Activated B cell treated with CpG ODN at 0.5 μM for 24 hours (primary cell): ENCODE results near the gene ATP8A2. TPM values are rescaled to one million over a fixed set of nuclear protein-coding genes. Genes with fewer than 3 reads are reported as not detected.

ENCODE experiments used
- ATAC-seq: fragments of 200-7000 bp; cut with Tn5 transposase; one replicate; pipeline ENCODE4 v1.10.0; 2021; ENCODE audit warnings: low read depth, mild to moderate bottlenecking, moderate library complexity
- CTCF ChIA-PET: fragments of 350-600 bp; sonication (Branson Sonifier 250); formaldehyde crosslinking; loops from one replicate; lab custom pipeline; 2021; ENCODE audit warnings: antibody characterized with exemption; lab: Charles Lee
- POLR2A ChIA-PET: fragments of 350-600 bp; sonication (Branson Sonifier 250); formaldehyde crosslinking; loops from one replicate; lab custom pipeline; 2021; ENCODE audit warnings: antibody characterized with exemption; lab: Charles Lee
- DNase-seq: peaks from one replicate; pipeline ENCODE4 v3.0.0; 2022
- H3K27ac Mint-ChIP-seq: one replicate; pipeline ENCODE4 v1.8.0; 2020; ENCODE audit warnings: mixed read lengths
- H3K27me3 Mint-ChIP-seq: one replicate; pipeline ENCODE4 v1.8.0; 2021; ENCODE audit warnings: mixed read lengths
- H3K36me3 Mint-ChIP-seq: one replicate; pipeline ENCODE4 v1.8.0; 2021; ENCODE audit warnings: low read depth, mixed read lengths
- H3K4me1 Mint-ChIP-seq: one replicate; pipeline ENCODE4 v1.8.0; 2021; ENCODE audit warnings: mixed read lengths
- H3K4me3 Mint-ChIP-seq: one replicate; pipeline ENCODE4 v1.8.0; 2020; ENCODE audit warnings: mild to moderate bottlenecking, mixed read lengths
- H3K9me3 Mint-ChIP-seq: one replicate; pipeline ENCODE4 v1.8.0; 2020; ENCODE audit warnings: mixed read lengths
- intact Hi-C: fragments of 100-400 bp; cut with micrococcal nuclease; formaldehyde crosslinking; loops from one replicate; pipeline ENCODE4 v1.15.1; 2024
- total RNA-seq: library from RNA; stranded (reverse); gene quantifications from 2 replicates; pipeline ENCODE4 v1.2.3, GENCODE V29; 2022
- TF ChIP-seq, protein P1 (sequence below): fragments of 200-600 bp; IDR thresholded peaks from one replicate; pipeline ENCODE4 v1.8.0; 2022; ENCODE audit warnings: antibody characterized with exemption, mild to moderate bottlenecking

ATP8A2 gene
- total RNA-seq, 1 donor from 2014 or later: not detected

DNA sequence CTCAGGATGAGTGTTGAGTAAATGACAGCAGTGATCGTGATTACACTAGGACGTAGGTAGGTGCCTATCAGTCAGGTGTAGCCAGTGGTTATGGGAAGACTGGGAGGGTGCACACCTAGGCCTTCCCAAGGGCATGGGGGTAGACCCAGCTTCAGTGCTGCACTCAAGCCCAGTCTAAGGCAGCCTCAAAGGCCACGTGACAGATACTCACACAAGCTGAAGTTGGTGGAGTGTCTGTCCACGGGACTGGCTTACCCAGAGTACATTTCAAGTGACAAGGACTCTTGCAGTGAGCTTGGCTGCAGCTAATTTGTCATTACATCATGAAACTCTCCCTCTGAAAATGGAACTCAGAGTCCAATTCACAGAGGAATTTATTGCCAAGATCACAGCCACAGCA, 561.7 kb downstream of the ATP8A2 start:
- no peak for ATAC-seq

DNA sequence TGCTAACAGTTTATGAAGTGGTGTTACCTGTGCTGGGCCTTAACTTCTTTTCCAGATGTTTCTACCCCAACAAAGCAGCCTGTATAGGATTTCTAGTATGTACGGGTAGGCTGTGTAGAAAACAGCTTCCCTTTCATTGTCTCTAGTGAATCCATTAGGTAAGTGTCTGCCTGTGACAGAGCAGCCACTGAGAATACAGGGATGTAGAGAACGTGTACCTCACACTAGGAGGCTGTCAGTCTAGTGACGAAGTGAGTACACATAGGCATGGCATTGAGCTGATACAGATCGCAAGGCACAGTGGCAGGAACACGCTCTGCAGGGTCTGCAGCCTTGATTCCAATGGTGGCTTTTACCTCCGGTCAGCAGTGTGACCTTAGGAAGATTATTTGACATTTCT, 562.4 kb downstream of the ATP8A2 start:
- DNase-seq (no peak), ATAC-seq (no peak)
- ChIA-PET POLR2A (no interaction called here), CTCF (no interaction called here)
- Mint-ChIP-seq H3K4me1 (no peaks in the 10 kb centered on the region), H3K27ac (no peak overlapping the region), H3K27me3 (no peaks in the 10 kb centered on the region), H3K36me3 (no peaks in the 10 kb centered on the region), H3K9me3 (no peaks in the 10 kb centered on the region), H3K4me3 (no peak overlapping the region)
- intact Hi-C loops: no loop called here
- TF ChIP-seq, protein P1, sequence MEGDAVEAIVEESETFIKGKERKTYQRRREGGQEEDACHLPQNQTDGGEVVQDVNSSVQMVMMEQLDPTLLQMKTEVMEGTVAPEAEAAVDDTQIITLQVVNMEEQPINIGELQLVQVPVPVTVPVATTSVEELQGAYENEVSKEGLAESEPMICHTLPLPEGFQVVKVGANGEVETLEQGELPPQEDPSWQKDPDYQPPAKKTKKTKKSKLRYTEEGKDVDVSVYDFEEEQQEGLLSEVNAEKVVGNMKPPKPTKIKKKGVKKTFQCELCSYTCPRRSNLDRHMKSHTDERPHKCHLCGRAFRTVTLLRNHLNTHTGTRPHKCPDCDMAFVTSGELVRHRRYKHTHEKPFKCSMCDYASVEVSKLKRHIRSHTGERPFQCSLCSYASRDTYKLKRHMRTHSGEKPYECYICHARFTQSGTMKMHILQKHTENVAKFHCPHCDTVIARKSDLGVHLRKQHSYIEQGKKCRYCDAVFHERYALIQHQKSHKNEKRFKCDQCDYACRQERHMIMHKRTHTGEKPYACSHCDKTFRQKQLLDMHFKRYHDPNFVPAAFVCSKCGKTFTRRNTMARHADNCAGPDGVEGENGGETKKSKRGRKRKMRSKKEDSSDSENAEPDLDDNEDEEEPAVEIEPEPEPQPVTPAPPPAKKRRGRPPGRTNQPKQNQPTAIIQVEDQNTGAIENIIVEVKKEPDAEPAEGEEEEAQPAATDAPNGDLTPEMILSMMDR: no peak

More for the DNA sequence above, 561.7 kb downstream of the ATP8A2 start:
- TF ChIP-seq, protein P1: no peak
- H3K9me3 Mint-ChIP-seq: no peaks in the 10 kb centered on the region
- intact Hi-C loops: no loop called here
- POLR2A ChIA-PET: no interaction called here
- no peaks in the 10 kb centered on the region for H3K27me3 Mint-ChIP-seq
- no peak overlapping the region for H3K4me3 Mint-ChIP-seq
- H3K4me1 Mint-ChIP-seq: no peaks in the 10 kb centered on the region
- H3K36me3 Mint-ChIP-seq: no peaks in the 10 kb centered on the region
- H3K27ac Mint-ChIP-seq: no peak overlapping the region
- DNase-seq: no peak
- CTCF ChIA-PET: no interaction called here

DNA sequence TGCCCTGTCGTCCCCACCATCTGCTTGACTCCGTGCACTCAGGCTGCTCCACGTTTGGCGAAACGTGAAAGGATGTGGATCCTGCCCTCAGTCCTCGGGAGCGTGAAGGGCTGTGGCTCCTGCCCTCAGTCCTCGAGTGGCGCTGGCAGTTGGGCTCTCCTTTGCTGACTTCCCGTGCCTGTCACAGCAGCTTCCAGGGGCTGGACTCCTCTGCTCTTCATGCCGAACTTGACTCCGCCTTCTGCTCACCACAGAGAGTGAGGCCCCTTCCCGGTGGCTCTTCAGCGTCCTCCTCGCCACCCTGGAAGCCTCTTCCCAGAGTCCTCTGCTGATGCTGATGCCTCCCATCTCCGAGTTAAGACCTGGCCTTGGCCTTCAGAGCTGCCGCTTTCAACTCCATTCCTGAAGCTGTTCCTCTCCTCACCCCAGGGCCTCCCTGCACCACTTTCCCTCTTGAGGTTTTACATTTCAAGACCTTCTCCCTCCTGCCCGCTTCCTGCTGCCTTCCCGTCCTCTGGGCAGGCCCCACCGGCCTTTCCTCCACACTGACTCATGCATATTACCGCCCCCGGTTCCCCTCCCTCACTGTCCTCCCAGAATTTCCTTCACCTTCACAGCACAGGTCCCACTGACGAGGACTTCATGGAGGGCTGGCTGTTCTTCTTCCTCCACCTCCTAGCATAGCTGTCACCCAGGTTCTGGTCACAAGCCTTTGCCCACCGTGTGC, 568.4 kb downstream of the ATP8A2 start:
- TF ChIP-seq, protein P1: no peak
- Mint-ChIP-seq H3K9me3 (no peaks in the 10 kb centered on the region), H3K27ac (no peak overlapping the region), H3K36me3 (no peaks in the 10 kb centered on the region), H3K4me3 (no peak overlapping the region), H3K4me1 (no peaks in the 10 kb centered on the region), H3K27me3 (no peaks in the 10 kb centered on the region)
- POLR2A ChIA-PET: no interaction called here
- DNase-seq (no peak), ATAC-seq (no peak)
- intact Hi-C loops: no loop called here
- CTCF ChIA-PET: no interaction called here

DNA sequence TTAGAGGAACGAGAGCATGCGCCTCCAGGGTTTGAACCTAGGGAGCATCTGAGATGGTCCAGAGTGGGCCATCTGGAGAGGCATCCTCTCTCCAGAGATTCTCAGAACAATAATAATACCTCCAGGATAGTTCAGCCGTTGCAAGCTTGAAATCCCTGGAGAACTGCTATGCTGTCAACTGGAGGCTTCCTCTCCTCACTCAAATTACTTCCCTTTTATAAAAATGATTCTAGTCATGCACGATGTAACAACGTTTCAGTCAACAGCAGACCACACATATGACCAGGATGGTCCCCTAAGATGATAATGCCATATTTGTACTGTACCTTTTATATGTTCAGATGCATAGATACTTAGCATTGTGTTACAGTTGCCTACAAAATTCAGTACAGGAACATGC, 571.3 kb downstream of the ATP8A2 start:
- no peak overlapping the region for H3K4me3 Mint-ChIP-seq
- intact Hi-C loops: no loop called here
- no peaks in the 10 kb centered on the region for H3K9me3 Mint-ChIP-seq
- H3K27ac Mint-ChIP-seq: no peak overlapping the region
- TF ChIP-seq, protein P1: no peak
- DNase-seq (no peak), ATAC-seq (no peak)
- no peaks in the 10 kb centered on the region for H3K36me3 Mint-ChIP-seq
- POLR2A ChIA-PET: no interaction called here
- CTCF ChIA-PET: no interaction called here
- H3K4me1 Mint-ChIP-seq: no peaks in the 10 kb centered on the region
- H3K27me3 Mint-ChIP-seq: no peaks in the 10 kb centered on the region

DNA sequence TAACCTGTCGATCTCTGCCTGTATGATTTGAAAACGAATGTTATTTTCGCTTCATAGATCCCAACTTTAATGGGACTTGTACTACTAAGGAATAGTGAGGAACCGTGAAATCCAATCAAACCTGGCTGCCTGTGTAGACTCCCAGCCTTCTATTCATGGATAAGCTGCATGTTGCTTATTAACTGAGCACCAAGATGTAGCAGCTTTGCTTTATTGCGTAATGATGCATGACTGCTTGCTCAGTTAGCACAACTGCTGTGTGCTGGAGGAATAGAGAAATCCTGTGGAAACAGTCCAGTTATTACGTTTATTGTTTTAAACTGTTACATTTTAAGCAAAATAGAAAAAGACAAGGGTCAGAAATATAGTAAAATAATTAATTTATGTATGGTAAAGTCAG, 571.9 kb downstream of the ATP8A2 start:
- Mint-ChIP-seq H3K27me3 (no peaks in the 10 kb centered on the region), H3K9me3 (no peaks in the 10 kb centered on the region), H3K27ac (no peak overlapping the region), H3K4me3 (no peak overlapping the region), H3K4me1 (no peaks in the 10 kb centered on the region), H3K36me3 (no peaks in the 10 kb centered on the region)
- TF ChIP-seq, protein P1: no peak
- no peak for ATAC-seq
- intact Hi-C loops: no loop called here
- ChIA-PET POLR2A (no interaction called here), CTCF (no interaction called here)
- no peak for DNase-seq
